Measurements from ENCODE around the gene DDX1.

Gene DDX1

DNA sequence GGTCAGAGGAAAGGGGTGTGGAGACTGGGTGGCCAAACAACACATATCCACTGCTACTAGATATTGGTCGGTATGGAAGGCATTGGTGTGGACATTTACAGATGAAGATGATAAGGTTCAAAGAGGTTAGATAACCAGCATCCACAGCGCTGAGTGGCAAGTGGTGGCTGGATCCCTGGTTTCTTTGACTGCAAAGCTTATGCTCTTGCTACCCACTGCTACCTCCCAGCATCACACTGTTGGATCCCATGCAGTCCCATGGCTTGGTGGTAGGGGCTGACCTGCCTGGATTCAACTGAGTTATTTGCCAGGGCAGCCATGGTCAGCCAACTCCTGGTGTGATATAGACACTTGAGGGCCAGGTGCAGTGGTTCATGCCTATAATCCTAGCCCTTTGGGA is 53.6 kb downstream of the DDX1 start:
- Mint-ChIP-seq H3K36me3 (peaks cover 15% of the 10 kb centered on the region), H3K9me3 (ENCODE audit: low read depth) (peaks cover 11% of the 10 kb centered on the region), H3K4me3 (no peak overlapping the region), H3K27ac (no peak overlapping the region), H3K4me1 (ENCODE audit: low read depth) (peaks cover under 1% of the 10 kb centered on the region), H3K27me3 (no peaks in the 10 kb centered on the region)

DNA sequence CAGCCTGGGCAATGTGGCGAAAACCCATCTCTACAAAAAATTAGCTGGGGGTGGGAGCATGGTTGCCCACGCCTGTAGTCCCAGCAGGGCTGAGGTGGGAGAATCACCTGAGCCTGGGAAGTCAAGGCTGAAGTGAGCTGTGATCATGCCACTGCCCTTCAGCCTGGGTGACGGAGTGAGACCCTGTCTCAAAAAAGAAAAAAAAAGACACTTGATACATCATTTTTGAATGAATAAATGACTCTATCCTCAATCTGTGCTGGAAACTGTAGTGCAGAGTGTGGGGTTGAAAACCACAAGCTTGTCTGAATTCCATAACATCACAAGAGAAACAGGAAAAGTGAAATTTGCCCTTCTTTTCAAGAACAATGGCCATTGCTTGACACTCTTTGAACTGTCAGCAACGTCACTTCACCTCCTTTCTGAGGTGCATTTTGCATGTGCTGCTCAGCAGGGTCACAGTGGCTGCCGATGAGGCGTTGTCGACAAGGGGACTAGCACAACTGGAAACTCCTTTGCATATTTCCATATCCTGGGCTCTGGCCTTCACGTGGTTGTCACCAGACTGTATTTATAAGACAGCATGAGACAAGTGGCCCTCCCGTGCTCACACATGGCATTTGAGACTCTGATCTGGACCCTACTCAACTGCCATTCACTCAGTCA is 54.2 kb downstream of the DDX1 start:
- Mint-ChIP-seq H3K9me3 (ENCODE audit: low read depth) (peaks cover 11% of the 10 kb centered on the region), H3K27ac (no peak overlapping the region), H3K4me3 (no peak overlapping the region), H3K36me3 (peaks cover 13% of the 10 kb centered on the region), H3K27me3 (no peaks in the 10 kb centered on the region), H3K4me1 (ENCODE audit: low read depth) (no peaks in the 10 kb centered on the region)

DNA sequence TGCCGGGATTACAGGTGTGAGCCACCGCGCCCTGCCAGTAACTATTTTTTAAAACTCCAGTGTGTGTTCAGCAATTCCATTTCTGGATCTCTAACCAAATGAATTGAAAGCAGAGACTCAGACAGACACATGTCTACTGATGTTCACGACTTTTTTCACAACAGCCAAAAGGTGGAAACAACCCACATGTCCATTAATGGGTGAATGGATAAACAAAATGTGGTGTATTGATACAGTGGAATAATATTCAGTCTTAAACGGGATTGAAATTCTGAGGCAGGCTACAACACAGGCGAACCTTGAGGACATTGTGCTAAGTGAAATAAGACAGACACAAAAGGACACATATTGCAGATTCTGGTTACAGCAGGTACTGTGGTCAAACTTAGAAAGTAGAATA is 55.0 kb downstream of the DDX1 start:
- no peaks in the 10 kb centered on the region for H3K4me1 Mint-ChIP-seq (ENCODE audit: low read depth)
- H3K4me3 Mint-ChIP-seq = no peak overlapping the region
- peaks cover 4% of the 10 kb centered on the region for H3K9me3 Mint-ChIP-seq (ENCODE audit: low read depth)
- peaks cover 6% of the 10 kb centered on the region for H3K36me3 Mint-ChIP-seq
- H3K27ac Mint-ChIP-seq = no peak overlapping the region
- H3K27me3 Mint-ChIP-seq = no peaks in the 10 kb centered on the region

DNA sequence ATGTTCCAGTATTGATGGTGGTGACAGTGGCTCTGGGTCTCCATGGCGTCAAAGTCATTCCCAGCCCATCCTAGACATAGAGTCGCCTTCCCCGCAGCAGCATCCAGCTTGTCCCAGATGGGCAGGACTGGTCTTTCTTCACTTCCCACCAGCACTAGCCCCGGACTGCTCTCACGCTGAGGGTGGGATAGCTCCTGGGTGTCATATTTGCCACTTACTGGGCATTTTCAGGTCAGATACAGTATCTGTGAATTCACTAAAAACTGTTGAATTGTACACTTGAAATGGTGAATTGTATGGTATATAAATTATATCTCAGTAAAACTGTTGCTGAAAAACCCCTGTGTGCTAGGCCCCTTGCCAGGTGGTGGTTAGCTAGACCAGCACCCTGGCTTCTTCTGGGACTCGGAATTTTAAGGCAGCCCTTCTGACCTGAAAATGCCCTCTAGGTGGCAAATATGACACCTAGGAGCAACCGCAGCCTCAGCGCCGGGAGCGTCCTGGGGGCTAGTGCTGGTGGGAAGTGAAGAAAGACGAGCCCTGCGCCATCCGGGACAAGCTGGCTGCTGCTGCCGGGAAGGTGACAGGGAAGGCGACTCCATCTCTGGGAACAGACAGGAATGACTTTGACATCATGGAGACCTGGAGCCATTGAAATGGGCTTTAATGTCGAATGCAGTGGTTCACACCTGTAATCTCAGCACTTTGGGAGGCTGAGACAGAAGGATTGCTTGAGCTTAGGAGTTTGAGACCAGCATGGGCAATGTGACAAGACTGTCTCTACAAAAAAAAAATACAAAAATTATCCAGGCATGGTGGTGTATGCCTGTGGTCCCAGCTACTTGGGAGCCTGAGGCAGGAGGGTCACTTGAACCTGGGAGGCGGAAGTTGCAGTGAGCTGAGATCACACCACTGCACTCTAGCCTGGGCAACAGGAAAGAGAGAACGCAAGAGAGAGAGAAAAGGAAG is 56.2 kb downstream of the DDX1 start:
- no peaks in the 10 kb centered on the region for H3K36me3 Mint-ChIP-seq
- H3K27me3 Mint-ChIP-seq = no peaks in the 10 kb centered on the region
- no peak overlapping the region for H3K4me3 Mint-ChIP-seq
- no peaks in the 10 kb centered on the region for H3K9me3 Mint-ChIP-seq (ENCODE audit: low read depth)
- H3K27ac Mint-ChIP-seq = no peak overlapping the region
- H3K4me1 Mint-ChIP-seq (ENCODE audit: low read depth) = no peaks in the 10 kb centered on the region

DNA sequence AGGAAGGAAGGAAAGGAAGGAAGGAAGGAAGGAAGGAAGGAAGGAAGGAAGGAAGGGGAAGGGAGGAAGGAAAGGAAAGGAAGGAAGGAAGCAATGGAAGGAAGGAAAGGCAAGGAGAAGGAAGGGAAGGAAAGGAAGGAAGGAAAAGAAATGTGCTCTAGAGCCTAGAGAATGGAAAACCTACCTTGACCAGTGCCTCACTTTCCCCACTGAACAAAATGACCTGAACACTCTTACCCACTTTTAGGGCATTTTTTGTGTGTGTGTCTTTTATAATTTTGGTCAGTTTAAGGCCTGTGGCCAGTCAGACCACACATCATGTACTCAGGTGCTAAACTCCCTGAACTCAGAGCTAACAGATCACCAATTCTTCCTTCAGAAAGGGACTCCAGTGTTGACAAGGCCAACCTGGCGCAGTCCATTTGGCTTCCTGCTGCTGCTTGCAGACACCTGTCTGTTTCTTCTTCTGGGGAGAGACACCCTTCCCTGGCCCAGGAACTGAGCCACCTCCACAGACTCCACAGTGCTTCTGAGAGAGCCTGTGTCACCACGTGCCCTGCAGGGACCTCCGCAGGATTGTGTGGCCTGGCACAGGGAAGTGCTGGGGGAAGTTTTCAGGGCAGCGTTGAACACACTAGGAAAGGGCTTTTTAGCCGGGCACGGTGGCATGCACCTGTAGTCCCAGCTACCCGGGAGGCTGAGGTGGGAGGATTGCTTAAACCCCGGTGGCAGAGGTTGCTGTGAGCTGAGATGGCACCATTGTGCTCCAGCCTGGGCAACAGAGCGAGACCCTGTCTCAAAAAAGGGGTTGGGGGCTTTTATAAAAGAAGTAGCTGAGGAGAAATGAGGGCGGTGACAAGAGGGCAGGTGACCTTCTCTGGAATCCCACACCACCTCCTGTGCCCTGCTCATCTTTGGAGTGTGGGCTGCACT is 57.2 kb downstream of the DDX1 start:
- Mint-ChIP-seq H3K36me3 (no peaks in the 10 kb centered on the region), H3K9me3 (ENCODE audit: low read depth) (no peaks in the 10 kb centered on the region), H3K27me3 (no peaks in the 10 kb centered on the region), H3K27ac (no peak overlapping the region), H3K4me1 (ENCODE audit: low read depth) (no peaks in the 10 kb centered on the region), H3K4me3 (no peak overlapping the region)

DNA sequence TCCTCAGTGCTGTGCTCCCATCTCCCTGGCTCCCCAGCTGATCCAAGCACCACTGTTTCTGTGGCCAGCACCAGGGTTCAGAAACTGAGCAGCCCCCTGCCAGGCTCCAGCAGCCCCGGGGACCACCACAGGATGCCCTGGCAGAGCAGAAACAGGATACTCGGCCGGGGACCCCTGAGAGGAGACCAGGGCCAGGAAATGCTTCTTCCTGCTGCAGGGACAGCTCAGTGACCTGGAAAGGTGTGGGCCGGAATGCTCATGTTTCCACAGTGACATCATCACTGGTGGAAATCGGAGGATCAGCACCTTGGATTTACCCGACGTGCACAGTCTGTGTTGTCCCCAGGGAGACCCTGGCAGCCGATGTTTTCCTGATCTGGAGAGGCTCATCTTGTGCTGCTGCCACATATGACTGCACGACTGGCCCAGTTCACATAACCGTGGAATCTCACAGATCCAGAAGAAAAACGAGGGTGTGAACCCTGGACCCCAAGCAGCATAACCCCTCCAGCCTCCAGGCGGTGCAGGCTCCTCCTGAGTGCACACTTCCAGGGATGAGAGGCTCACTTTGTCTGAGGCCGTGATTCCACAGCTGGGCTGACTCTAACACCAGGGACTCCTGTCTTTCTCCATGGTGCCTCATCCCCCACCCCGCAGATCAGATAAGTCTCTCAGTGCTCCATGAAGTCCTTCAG is 58.0 kb downstream of the DDX1 start:
- H3K36me3 Mint-ChIP-seq = no peaks in the 10 kb centered on the region
- H3K27me3 Mint-ChIP-seq = no peaks in the 10 kb centered on the region
- H3K4me3 Mint-ChIP-seq = no peak overlapping the region
- no peaks in the 10 kb centered on the region for H3K4me1 Mint-ChIP-seq (ENCODE audit: low read depth)
- no peak overlapping the region for H3K27ac Mint-ChIP-seq
- H3K9me3 Mint-ChIP-seq (ENCODE audit: low read depth) = no peaks in the 10 kb centered on the region

DNA sequence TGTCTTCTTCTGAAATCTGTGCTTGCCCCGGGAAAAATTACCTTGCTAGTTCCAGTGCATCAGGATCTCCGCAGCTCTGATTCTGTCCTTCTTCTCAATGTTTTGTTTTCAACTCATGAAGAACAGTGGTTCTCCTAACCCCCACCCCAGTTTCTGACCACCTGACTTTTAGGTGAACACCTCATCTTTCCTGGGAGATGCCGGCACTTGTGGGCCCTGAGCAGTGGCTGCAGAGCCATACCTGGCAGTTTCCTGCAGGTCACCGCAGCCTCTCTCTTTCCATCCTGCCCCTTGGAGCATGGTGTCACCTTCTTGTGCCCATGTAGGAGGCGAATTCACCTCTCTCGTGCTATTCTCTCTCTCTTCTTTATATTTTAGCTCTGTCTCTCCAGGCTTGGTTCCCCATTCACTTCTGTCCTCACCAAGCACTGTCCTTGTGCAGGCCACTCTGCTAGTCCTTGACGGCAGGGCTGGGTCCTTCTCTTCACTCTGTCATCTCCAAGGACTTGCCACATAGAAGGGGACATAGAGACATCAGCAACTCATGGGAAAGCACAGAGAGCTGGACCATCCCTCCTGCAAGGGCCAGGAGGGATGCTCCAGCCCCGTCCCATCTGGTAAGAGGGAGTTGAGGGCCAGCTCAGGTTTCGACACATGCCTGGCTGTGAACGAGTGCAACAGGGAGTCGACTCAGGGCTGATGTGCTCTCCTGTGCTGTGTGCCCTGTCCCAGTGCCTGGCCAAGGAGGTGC is 59.1 kb downstream of the DDX1 start:
- H3K27me3 Mint-ChIP-seq = no peaks in the 10 kb centered on the region
- H3K4me3 Mint-ChIP-seq = no peak overlapping the region
- no peaks in the 10 kb centered on the region for H3K36me3 Mint-ChIP-seq
- no peaks in the 10 kb centered on the region for H3K4me1 Mint-ChIP-seq (ENCODE audit: low read depth)
- no peaks in the 10 kb centered on the region for H3K9me3 Mint-ChIP-seq (ENCODE audit: low read depth)
- H3K27ac Mint-ChIP-seq = no peak overlapping the region

DNA sequence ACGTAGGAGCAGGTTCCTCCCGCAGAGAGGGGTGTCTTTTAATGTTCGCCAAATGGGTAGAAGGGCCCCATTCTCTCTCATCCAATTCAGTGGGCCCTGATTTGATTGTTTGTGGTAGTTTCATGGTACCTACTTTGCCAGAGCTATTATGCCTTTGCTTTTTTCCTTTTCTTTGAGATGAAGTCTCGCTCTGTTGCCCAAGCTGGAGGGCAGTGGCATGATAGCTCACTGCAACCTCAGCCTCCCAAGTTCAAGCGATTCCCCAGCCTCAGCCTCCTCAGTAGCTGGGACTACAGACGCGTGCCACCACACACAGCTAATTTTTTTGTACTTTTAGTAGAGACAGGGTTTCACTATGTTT is 59.7 kb downstream of the DDX1 start:
- H3K9me3 Mint-ChIP-seq (ENCODE audit: low read depth) = no peaks in the 10 kb centered on the region
- no peak overlapping the region for H3K27ac Mint-ChIP-seq
- no peaks in the 10 kb centered on the region for H3K36me3 Mint-ChIP-seq
- no peaks in the 10 kb centered on the region for H3K4me1 Mint-ChIP-seq (ENCODE audit: low read depth)
- no peaks in the 10 kb centered on the region for H3K27me3 Mint-ChIP-seq
- no peak overlapping the region for H3K4me3 Mint-ChIP-seq

DNA sequence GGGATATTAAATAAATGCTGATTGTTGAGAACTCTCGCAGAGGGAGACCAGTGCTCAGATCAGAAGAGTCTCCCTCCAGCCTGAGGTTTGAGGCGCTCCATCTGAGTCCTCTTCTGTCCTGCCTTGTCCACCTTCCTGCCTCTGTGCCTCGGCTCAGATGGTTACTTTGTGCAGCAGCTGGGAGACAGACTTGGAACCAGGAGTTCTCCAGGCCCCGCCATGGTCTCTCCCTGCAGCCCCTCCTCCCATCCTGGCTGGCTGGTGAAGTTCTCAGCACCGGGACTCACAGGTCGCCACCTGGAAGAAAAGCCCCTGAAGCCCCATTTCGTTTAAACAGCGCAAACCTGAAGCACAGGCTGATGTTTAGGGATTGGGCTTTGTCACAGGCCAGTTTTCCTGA is 60.6 kb downstream of the DDX1 start:
- H3K4me1 Mint-ChIP-seq (ENCODE audit: low read depth) = no peaks in the 10 kb centered on the region
- H3K4me3 Mint-ChIP-seq = no peak overlapping the region
- H3K9me3 Mint-ChIP-seq (ENCODE audit: low read depth) = no peaks in the 10 kb centered on the region
- H3K27me3 Mint-ChIP-seq = no peaks in the 10 kb centered on the region
- no peaks in the 10 kb centered on the region for H3K36me3 Mint-ChIP-seq
- no peak overlapping the region for H3K27ac Mint-ChIP-seq

DNA sequence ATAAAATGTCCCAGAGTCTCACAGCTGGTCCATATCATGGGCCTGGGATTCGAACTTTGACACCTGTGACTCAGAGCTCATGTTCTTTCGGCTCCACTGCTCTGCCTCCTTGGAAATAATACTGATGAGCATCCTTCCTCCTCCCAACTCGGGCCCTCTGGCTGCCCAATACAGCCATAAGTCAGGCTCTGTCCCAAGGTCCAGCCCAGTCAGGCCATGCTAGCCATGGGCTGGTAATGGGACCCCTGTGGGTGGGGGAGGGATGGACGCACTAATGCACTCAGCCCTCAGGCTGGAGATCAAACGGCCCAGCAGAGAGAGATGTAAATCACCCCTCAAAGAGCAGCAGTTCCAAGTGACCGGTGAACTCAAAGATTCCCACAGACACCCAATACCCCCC is 61.1 kb downstream of the DDX1 start:
- Mint-ChIP-seq H3K4me3 (no peak overlapping the region), H3K27me3 (no peaks in the 10 kb centered on the region), H3K27ac (no peak overlapping the region), H3K4me1 (ENCODE audit: low read depth) (no peaks in the 10 kb centered on the region), H3K36me3 (no peaks in the 10 kb centered on the region), H3K9me3 (ENCODE audit: low read depth) (no peaks in the 10 kb centered on the region)

DNA sequence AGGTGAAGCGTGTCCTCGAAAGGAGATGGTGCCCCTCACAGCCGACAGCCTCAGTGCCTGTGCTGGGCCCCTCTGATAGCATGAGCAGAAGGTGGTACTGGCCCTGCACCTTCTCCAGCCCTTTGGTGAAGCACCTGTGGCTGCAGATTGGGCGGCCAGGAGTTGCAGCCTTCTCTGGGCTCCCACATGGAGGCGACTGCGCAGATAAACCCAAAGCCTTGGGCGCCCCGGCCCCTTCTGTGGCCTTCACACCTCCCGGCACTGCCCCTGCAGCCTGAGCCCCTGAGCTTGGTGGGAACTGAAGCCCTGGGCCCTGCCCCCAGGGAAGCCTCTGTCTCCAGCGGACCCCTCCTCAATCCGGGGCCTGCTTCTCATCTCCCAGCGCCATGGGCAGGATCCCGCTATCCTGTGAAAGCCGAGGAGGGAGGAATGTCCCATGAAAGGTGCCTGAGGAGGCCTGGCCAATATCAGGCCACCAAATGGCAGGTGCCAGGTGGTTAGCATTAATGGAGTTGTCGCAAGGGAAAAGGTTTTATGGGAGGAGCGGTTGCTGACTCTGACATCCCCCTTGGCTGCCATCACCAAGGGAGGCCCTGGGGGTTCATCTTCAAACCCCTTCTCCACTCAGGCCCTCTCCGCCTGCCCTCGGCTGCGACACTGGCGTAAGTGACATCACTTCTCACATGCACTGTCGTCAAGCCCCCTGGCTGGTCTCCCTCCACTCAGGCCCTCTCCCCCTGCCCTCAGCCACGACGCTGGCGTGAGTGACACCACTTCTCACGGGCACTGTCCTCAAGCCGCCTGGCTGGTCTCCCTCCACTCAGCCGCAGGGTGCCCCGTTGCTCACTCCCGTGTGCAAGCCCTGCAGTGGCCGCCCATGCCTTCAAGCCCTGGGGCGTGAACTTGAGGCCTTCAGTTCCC is 62.4 kb downstream of the DDX1 start:
- Mint-ChIP-seq H3K9me3 (ENCODE audit: low read depth) (no peaks in the 10 kb centered on the region), H3K36me3 (no peaks in the 10 kb centered on the region), H3K27me3 (no peaks in the 10 kb centered on the region), H3K27ac (no peak overlapping the region), H3K4me3 (no peak overlapping the region), H3K4me1 (ENCODE audit: low read depth) (no peaks in the 10 kb centered on the region)

DNA sequence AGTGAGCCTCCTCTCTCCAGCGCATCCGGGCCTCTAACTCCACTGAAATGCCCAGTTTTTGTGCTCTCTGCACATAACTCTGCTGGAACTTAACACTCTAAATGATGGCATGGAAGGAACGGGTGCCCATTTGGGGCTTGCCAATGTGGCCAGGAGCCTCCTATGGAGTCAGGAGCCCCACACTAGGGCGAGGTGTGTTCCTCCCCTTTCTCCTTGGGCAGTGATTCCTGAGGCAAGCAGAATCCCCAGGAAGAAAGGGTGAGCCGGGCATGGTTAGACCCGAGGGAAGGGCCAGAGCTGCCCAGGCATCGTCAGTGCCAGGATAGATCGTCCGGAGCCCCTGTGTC is 63.0 kb downstream of the DDX1 start:
- Mint-ChIP-seq H3K4me1 (ENCODE audit: low read depth) (no peaks in the 10 kb centered on the region), H3K27ac (no peak overlapping the region), H3K4me3 (no peak overlapping the region), H3K36me3 (no peaks in the 10 kb centered on the region), H3K27me3 (no peaks in the 10 kb centered on the region), H3K9me3 (ENCODE audit: low read depth) (no peaks in the 10 kb centered on the region)

DNA sequence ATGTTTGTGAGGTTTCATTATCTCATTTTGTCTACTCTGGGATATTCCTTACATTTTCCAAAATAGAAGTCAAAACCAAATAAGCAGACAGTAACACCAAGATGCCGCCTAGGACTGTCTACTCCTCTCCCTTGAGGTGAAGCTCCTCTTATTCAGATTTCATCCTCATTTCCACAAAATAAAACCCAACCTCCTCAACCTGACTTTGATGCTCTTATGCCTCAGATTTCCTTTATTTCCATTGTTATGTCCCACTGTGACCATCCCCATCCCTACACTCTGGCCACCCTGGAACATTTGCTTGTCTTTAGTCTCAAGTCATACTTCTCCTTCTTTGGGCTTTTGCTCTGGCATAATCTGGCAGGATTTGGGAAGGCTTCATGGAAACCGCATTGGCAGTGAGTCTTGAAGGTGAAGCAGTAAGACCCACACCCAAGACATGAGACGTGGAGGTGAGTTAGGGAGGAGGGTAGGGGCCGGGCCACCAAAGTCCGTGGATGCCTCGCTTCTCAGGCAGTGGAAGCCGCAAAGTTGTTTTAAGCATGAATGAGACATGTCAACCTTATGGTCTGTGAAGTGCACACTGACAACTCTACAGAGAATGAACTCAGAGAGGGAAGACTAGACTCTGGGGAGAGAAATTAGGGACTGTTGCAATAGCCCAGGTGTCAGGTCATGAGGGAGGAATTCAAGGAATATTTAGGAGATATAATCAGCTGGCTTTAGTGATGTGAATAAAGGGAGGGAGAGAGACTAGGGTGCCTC is 63.6 kb downstream of the DDX1 start:
- H3K27me3 Mint-ChIP-seq = no peaks in the 10 kb centered on the region
- H3K36me3 Mint-ChIP-seq = no peaks in the 10 kb centered on the region
- H3K27ac Mint-ChIP-seq = no peak overlapping the region
- no peaks in the 10 kb centered on the region for H3K4me1 Mint-ChIP-seq (ENCODE audit: low read depth)
- H3K4me3 Mint-ChIP-seq = no peak overlapping the region
- no peaks in the 10 kb centered on the region for H3K9me3 Mint-ChIP-seq (ENCODE audit: low read depth)

All from activated naive CD8-positive, alpha-beta T cell (primary cell).